ENCODE measurements around the gene EEF2KMT.

GRCh38 chr16:5040451-5040850 is 57.1 kb downstream of the EEF2KMT start:
- TF ChIP-seq NCOA2 (IDR thresholded peaks at IDR 0.05; ENCODE audit: partially characterized antibody in 2 of 2): no peak
- no peak for TF ChIP-seq TFE3 (CRISPR knock-in tag; IDR thresholded peaks at IDR 0.05)
- TF ChIP-seq BRD9 (IDR thresholded peaks at IDR 0.05; ENCODE audit: low read depth, partially characterized antibody): no peak
- no peak for TF ChIP-seq HDAC2 (IDR thresholded peaks at IDR 0.05)
- no peak for TF ChIP-seq EP300 (IDR thresholded peaks at IDR 0.05; ENCODE audit: low read length)
- no peak for TF ChIP-seq HBP1 (CRISPR knock-in tag; IDR thresholded peaks at IDR 0.05)
- no peak for TF ChIP-seq EGR1 (conservative IDR thresholded peaks at IDR 0.05)
- TF ChIP-seq MEF2D (tag; conservative IDR thresholded peaks at IDR 0.05; ENCODE audit: low read depth): no peak
- no peak for TF ChIP-seq ZFX (CRISPR knock-in tag; IDR thresholded peaks at IDR 0.05)
- no peak for TF ChIP-seq CBX8 (IDR thresholded peaks at IDR 0.05; ENCODE audit: borderline replicate concordance, extremely low read depth, low read depth, low read length, poor library complexity, severe bottlenecking)
- no peak for TF ChIP-seq NFIC (IDR thresholded peaks at IDR 0.05)
- no peak for TF ChIP-seq CTBP1 (IDR thresholded peaks at IDR 0.05; ENCODE audit: borderline replicate concordance)
- TF ChIP-seq, protein P1, sequence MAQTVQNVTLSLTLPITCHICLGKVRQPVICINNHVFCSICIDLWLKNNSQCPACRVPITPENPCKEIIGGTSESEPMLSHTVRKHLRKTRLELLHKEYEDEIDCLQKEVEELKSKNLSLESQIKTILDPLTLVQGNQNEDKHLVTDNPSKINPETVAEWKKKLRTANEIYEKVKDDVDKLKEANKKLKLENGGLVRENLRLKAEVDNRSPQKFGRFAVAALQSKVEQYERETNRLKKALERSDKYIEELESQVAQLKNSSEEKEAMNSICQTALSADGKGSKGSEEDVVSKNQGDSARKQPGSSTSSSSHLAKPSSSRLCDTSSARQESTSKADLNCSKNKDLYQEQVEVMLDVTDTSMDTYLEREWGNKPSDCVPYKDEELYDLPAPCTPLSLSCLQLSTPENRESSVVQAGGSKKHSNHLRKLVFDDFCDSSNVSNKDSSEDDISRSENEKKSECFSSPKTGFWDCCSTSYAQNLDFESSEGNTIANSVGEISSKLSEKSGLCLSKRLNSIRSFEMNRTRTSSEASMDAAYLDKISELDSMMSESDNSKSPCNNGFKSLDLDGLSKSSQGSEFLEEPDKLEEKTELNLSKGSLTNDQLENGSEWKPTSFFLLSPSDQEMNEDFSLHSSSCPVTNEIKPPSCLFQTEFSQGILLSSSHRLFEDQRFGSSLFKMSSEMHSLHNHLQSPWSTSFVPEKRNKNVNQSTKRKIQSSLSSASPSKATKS (CRISPR knock-in tag; IDR thresholded peaks at IDR 0.05): no peak
- no peak for TF ChIP-seq EZH2 (IDR thresholded peaks at IDR 0.05; ENCODE audit: borderline replicate concordance, low read depth, low read length)

Data from K562 (cell line).